Lung (tissue), 12 donors: ENCODE results near the gene FAIM2. TPM values are rescaled to one million over a fixed set of nuclear protein-coding genes. Genes with fewer than 3 reads are reported as not detected.
A peak's percentile ranks its signal among the peaks of the same experiment; 100 is the strongest.

Source experiments
- ATAC-seq: fragments of 200-7000 bp; cut with Tn5 transposase; one replicate; pipeline ENCODE4 v1.9.1; 2020; ENCODE audit warnings: moderate number of reproducible peaks; ENCODE audit not compliant: insufficient read depth, low FRiP score
- DNase-seq, 3 donors: peaks; one replicate each; pipeline ENCODE4 v3.0.0-alpha.2; 2013 to 2017
- H3K27ac ChIP-seq, 2 donors: one replicate each; pipeline ENCODE4 v1.5.1; 2013; ENCODE audit warnings: mild to moderate bottlenecking in 2 of 2, moderate library complexity in 2 of 2, control low read depth in 1 of 2, inconsistent platforms in 1 of 2, low read depth in 1 of 2, low read length in 1 of 2
- H3K27me3 ChIP-seq, 3 donors: one replicate each; pipeline ENCODE4 v1.5.1; 2013; ENCODE audit warnings: low read length in 2 of 3; ENCODE audit not compliant: control insufficient read depth in 3 of 3, insufficient read depth in 3 of 3
- H3K36me3 ChIP-seq, 4 donors: one replicate each; pipeline ENCODE4 v1.5.1; 2013; ENCODE audit warnings: low read length in 4 of 4, mild to moderate bottlenecking in 1 of 4, moderate library complexity in 1 of 4; ENCODE audit not compliant: control insufficient read depth in 4 of 4, insufficient read depth in 4 of 4
- H3K4me1 ChIP-seq, 5 donors: one replicate each; pipeline ENCODE4 v1.5.1; 2013; ENCODE audit warnings: low read length in 5 of 5, mild to moderate bottlenecking in 2 of 5, moderate library complexity in 1 of 5; ENCODE audit not compliant: control insufficient read depth in 5 of 5, insufficient read depth in 5 of 5
- H3K4me3 ChIP-seq: one replicate; pipeline ENCODE4 v1.5.1; 2013; ENCODE audit warnings: mild to moderate bottlenecking, control low read depth, moderate library complexity
- H3K9ac ChIP-seq, 2 donors: one replicate each; pipeline ENCODE4 v1.5.1; 2013; ENCODE audit warnings: low read length in 2 of 2, control low read depth in 1 of 2; ENCODE audit not compliant: insufficient read depth in 1 of 2
- H3K9me3 ChIP-seq, 4 donors: one replicate each; pipeline ENCODE4 v1.5.1; 2013; ENCODE audit warnings: low read length in 3 of 4, mild to moderate bottlenecking in 1 of 4, moderate library complexity in 1 of 4; ENCODE audit not compliant: control insufficient read depth in 4 of 4, insufficient read depth in 3 of 4
- CTCF ChIP-seq: IDR thresholded peaks from 2 replicates; pipeline ENCODE4 v1.5.1; 2012; ENCODE audit warnings: mild to moderate bottlenecking; ENCODE audit errors: control extremely low read depth, extremely low read depth
- WGBS, 2 donors: extraction: QIAGEN DNeasy Blood & Tissue Kit; methylation state at CpG; one replicate each; pipeline ENCODE4 v1.1.7; 2013; 5-methylcytosine and 5-hydroxymethylcytosine counted together
- polyA plus RNA-seq, 2 donors: library from polyadenylated mRNA; stranded (reverse); fragments of 200-250 nt; gene quantifications; one replicate each; pipeline ENCODE4 v1.2.1, GENCODE V29; 2013
- total RNA-seq, 2 donors: library from RNA; depleted of rRNA in 1 of 2; stranded (reverse); fragments of >200 nt in 1 of 2; gene quantifications; one replicate each; pipeline ENCODE4 v1.2.1, GENCODE V29; 2014 to 2021
- donor health status: control.
- donor health status: control.
- donor health status: Bipolar disorder and iron deficiency.
- donor health status: healthy.
- donor health status: DM: yes; HTN: yes; CAD: no.

Gene FAIM2
- total and polyA plus RNA-seq, 4 donors, result 0.46 to 1.4 (median 0.55) TPM

- Histone ChIP-seq H3K27ac (no peak overlapping the region), H3K9ac (no peak overlapping the region), H3K27me3 (no peaks in the 10 kb centered on the region), H3K9me3 (no peaks in the 10 kb centered on the region), H3K4me3 (no peak overlapping the region), H3K36me3 (peaks cover 0 to 6% (median 3%) of the 10 kb centered on the region in 4 donors), H3K4me1 (peaks cover 7 to 23% (median 22%) of the 10 kb centered on the region in 5 donors)
- 78 to 80% methylated on average over 10 of the region's 10 CpGs for WGBS, 2 donors
- TF ChIP-seq CTCF, result no peak
- no peak for ATAC-seq
- DNase-seq, result no peak
Observed at GRCh38 chr12:49821373-49822287, 82.1 kb downstream of the FAIM2 start.

- TF ChIP-seq CTCF, result no peak
- DNase-seq (no peak), ATAC-seq (no peak)
- Histone ChIP-seq H3K27me3 (no peaks in the 10 kb centered on the region), H3K9ac (no peak overlapping the region), H3K4me3 (no peak overlapping the region), H3K36me3 (peaks cover 0 to 4% (median 3%) of the 10 kb centered on the region in 4 donors), H3K9me3 (no peaks in the 10 kb centered on the region), H3K27ac (peak overlapping the region in 1 of 2 donors; percentile 84), H3K4me1 (peaks cover 0 to 12% (median 3%) of the 10 kb centered on the region in 5 donors)
- 74 to 76% methylated on average over 2 of the region's 2 CpGs for WGBS, 2 donors
Observed at GRCh38 chr12:49819786-49820185, 83.9 kb downstream of the FAIM2 start.

- no peak for TF ChIP-seq CTCF
- Histone ChIP-seq H3K27me3 (no peaks in the 10 kb centered on the region), H3K9me3 (no peaks in the 10 kb centered on the region), H3K9ac (no peak overlapping the region), H3K4me1 (peaks cover 0 to 6% (median 2%) of the 10 kb centered on the region in 5 donors), H3K4me3 (no peak overlapping the region), H3K27ac (no peak overlapping the region), H3K36me3 (peaks cover 0 to 4% (median 2%) of the 10 kb centered on the region in 4 donors)
- no peak for DNase-seq
- ATAC-seq, result no peak
- 67 to 73% methylated on average over 7 of the region's 7 CpGs for WGBS, 2 donors
Observed at GRCh38 chr12:49818241-49818895, 85.3 kb downstream of the FAIM2 start.

Other genes with a start within 250 kb of the FAIM2 start
- gene FMNL3, start 196.5 kb downstream of the FAIM2 start, total RNA-seq, result 10 to 100 TPM; 30.9 to 51.2 TPM
- gene FMNL3, start 196.5 kb downstream of the FAIM2 start, polyA plus RNA-seq, result 10 to 100 TPM; 11.5 to 13.9 TPM
- 100 to 1,000 TPM; 555 to 661 TPM for gene TMBIM6, start 162.3 kb downstream of the FAIM2 start, total RNA-seq
- 100 to 1,000 TPM; 231 to 415 TPM for gene TMBIM6, start 162.3 kb downstream of the FAIM2 start, polyA plus RNA-seq
- 10 to 100 TPM; 20.9 to 30.8 TPM for gene NCKAP5L, start 75.5 kb downstream of the FAIM2 start, total RNA-seq
- 10 to 100 TPM; 15.7 to 19.2 TPM for gene NCKAP5L, start 75.5 kb downstream of the FAIM2 start, polyA plus RNA-seq
- gene BCDIN3D, start 60.8 kb downstream of the FAIM2 start, total RNA-seq, result 1 to 10 TPM; 2.6 to 4.4 TPM
- gene BCDIN3D, start 60.8 kb downstream of the FAIM2 start, polyA plus RNA-seq, result 1 to 10 TPM; 2.6 to 3.4 TPM
- not detected for gene AQP2, start 46.8 kb upstream of the FAIM2 start, total RNA-seq
- gene AQP2, start 46.8 kb upstream of the FAIM2 start, polyA plus RNA-seq, result not detected
- gene AQP5, start 58.0 kb upstream of the FAIM2 start, total RNA-seq, result 10 to 100 TPM in 1 of 2 donors, 1 to 10 TPM in 1; 7.5 to 39.7 TPM
- 10 to 100 TPM; 30.8 to 57.1 TPM for gene AQP5, start 58.0 kb upstream of the FAIM2 start, polyA plus RNA-seq
- under 1 TPM; 0.31 to 0.40 TPM for gene AQP6, start 69.0 kb upstream of the FAIM2 start, total RNA-seq
- gene AQP6, start 69.0 kb upstream of the FAIM2 start, polyA plus RNA-seq, result under 1 TPM; 0.03 to 0.06 TPM
- gene RACGAP1, start 121.6 kb upstream of the FAIM2 start, total RNA-seq, result 10 to 100 TPM; 13.1 to 26.8 TPM
- gene RACGAP1, start 121.6 kb upstream of the FAIM2 start, polyA plus RNA-seq, result 1 to 10 TPM; 3.8 to 7.2 TPM
- gene ASIC1, start 153.7 kb upstream of the FAIM2 start, total RNA-seq, result 1 to 10 TPM; 2.0 TPM
- gene ASIC1, start 153.7 kb upstream of the FAIM2 start, polyA plus RNA-seq, result under 1 TPM; 0.41 to 0.69 TPM
- 10 to 100 TPM; 56.6 to 58.8 TPM for gene SMARCD1, start 181.4 kb upstream of the FAIM2 start, total RNA-seq
- 10 to 100 TPM; 11.9 to 26.6 TPM for gene SMARCD1, start 181.4 kb upstream of the FAIM2 start, polyA plus RNA-seq
- gene GPD1, start 200.1 kb upstream of the FAIM2 start, total RNA-seq, result 10 to 100 TPM in 1 of 2 donors, not detected in 1; 20.0 TPM
- gene GPD1, start 200.1 kb upstream of the FAIM2 start, polyA plus RNA-seq, result 1 to 10 TPM; 1.7 to 9.9 TPM
- gene COX14, start 208.3 kb upstream of the FAIM2 start, total RNA-seq, result 10 to 100 TPM; 31.2 to 62.7 TPM
- 10 to 100 TPM; 78.1 to 85.3 TPM for gene COX14, start 208.3 kb upstream of the FAIM2 start, polyA plus RNA-seq